Activated CD4-positive, alpha-beta T cell treated with anti-CD3 and anti-CD28 coated beads for 4 hours (primary cell): ENCODE data around the gene QRICH1.

Experiments
- DNase-seq, 2 donors: peaks; one replicate each; pipeline ENCODE4 v3.0.0-alpha.2; 2020

The QRICH1 gene

GRCh38 chr3:49112262-49112661 lies 18.4 kb upstream of the QRICH1 start:
- no peak for DNase-seq

DNA sequence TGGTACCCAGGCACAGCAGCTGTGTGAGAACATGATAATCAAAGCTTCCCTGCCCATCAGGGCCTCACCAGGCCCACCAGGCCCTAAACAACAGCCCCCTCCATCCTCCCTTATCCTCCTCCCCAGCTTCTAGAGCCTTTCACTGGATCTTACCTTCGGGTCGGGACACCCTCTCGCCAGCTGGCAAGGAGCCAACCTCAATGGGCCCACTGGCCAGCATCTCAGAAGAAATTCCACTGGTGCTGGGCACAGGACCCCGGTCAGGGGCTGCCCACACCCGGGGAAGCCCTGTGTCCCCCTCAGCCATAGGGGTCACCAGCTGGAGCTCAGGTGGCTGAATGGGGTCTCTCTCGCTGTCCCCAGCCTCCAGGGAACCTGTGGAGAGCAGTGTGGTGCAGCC lies 17.5 kb upstream of the QRICH1 start:
- no peak for DNase-seq

- DNase-seq: no peak
Observed at GRCh38 chr3:49110780-49111179, 16.9 kb upstream of the QRICH1 start.

DNA sequence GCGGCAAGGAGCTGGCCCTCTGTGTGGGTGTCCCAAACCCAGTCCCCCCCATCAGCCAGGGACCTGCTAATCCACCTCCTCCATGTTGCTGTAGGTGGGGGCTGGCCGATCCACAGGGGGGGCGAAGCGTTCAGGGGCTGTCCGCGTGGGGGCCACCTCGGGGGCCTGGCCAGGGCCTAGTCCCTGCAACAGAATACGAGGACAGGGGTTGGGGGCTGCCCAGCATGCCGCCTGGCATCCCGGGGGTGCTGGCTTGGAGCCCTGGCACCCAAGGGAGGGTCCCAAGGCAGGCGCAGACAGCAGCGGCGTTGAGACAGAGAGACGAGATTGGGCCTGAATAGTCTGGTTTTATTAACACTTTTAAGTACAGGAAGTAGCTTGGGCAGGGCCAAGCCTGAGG lies 14.5 kb upstream of the QRICH1 start:
- no peak for DNase-seq

- peak; percentile 83 for DNase-seq
Observed at GRCh38 chr3:49104427-49105291, 10.8 kb upstream of the QRICH1 start, which contains the start of gene QARS1. TSS of gene QARS1 (minus strand) at chr3:49104757. CDS start at chr3:49104733, 24 bp downstream.

GRCh38 chr3:49104052-49104426 lies 10.2 kb upstream of the QRICH1 start:
- no peak for DNase-seq

- DNase-seq: no peak
Observed at GRCh38 chr3:49100046-49100615, 6.3 kb upstream of the QRICH1 start.

DNA sequence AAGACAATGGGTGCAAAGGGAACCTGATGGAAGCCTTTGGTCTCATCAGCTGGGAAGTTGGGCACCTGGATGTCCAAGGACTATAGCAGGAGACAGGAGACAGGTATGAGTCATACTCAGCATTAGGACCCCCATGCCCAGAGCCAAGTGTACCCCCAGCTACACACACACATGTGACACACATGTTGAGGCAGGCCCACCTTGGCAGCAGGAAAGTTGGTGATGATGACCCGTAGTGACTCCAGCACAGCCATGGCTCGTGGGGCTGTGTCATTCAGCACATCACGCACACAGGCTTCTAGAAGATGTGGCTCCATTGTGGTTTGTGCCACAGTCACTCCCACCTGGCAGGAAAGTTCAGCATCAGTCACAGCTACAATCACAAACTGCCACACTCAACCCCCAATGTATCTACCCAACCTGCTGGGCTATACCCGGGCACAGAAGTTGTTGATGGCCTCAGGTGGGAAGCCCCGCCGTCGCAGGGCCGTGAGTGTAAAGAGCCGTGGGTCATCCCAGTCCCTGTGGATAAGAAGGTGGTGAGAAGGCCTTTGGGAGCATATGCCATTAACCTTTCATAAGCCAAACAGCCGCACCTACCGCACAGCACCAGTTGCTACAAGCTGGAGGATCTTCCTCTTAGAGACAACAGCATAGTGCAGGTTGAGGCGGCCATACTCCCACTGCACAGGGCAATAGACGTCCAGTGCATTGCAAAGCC lies 5.2 kb upstream of the QRICH1 start:
- DNase-seq: no peak

GRCh38 chr3:49098429-49098828 lies 4.6 kb upstream of the QRICH1 start:
- no peak for DNase-seq

DNA sequence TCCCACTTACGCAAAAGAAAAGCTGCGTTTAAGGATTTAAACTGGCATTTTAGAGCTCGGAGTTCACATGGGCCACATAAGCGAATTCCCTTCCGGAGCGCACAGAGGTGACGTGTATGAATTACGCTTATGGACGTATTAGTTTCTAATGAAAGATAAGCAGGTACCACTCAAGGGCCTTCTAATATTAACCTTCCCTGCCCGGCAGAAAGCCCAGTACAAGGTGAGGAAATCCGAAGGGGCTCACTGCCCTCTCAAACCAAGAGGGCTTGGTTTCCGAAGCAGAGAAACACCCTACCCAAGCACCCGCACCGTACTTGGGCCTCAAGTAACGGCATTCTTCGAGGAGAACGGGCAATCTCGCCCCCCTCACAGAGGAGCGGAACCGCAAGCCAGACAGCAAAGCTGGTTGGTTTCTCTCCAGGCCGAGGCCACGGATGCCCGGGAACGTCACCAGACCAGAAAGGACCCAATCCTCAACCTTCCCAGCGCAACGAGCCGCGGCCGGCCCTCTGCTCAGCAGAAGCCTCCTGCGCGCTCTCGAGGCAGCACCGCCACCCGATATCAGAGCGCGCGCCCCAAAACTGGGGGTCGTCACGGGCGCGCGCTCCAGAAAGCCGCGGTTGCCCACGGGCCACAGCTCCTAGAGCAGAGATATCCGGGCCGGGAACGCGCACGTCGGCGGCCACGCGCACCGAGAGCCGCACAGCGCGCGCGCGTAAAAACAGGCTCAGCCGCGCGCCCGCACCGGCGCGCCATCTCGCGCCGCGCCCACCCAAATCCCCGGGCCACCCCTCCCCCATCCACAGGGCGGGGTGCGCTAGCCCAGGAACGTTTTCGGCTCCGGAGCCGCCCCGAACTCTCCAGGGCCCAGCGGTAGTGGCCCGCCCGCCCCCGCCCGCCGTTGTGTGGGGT lies 676 bp downstream of the QRICH1 start:
- DNase-seq: peak; percentile 75

DNA sequence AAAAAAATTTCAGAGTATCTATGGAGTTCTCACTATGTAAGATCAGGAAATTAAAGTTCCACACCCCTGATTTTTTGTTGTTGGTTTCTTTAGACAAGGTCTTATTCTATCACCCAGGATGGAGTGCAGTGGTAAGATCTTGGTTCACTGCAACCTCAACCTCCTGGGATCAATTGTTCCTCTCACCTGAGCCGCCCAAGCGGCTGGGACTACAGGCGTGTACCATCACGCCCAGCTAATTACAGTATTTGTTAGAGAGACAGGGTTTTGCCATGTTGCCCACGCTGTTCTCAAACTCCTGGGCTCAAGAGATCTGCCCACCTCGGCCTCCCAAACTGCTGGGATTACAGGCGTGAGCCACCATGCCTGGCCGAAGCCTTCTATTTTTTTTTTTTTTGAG lies 12.4 kb downstream of the QRICH1 start:
- no peak for DNase-seq

- no peak for DNase-seq
Observed at GRCh38 chr3:49079270-49079669, 14.6 kb downstream of the QRICH1 start.

- DNase-seq: no peak
Observed at GRCh38 chr3:49076646-49077045, 17.2 kb downstream of the QRICH1 start.

DNA sequence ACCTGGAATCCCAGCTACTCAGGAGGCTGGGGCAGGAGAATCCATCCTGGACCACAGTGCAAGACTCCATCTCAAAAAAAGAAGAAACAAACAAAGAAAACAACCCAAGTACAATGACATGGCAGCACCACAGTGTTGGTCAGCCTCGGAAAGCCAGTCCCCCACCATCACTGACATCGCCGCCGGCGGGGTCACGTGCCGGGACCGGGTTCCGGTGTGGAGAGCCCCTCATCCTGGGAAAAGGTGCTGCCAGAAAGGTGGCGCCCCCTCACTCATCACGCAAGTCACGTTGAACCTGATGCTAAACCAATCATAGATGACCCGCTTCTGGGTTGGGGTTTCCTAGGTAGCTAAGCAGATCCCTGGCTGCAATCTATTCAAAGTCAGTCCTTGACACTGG lies 17.8 kb downstream of the QRICH1 start:
- no peak for DNase-seq

DNA sequence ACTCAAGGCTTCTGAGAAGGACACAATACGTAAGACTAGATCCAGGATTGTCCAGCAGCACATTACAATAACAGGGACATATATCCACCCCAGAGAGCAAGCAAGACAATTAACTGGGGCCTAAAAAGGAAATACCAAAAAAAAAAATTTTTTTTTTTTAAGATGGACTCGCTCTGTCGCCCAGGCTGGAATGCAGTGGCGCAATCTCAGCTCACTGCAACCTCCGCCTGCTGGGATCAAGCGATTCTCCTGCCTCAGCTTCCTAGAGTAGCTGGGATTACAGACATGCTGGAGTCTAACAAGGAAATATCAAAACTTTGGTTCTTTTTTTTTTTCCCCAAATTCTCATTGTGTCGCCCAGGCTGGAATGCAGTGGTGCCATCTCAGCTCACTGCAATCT lies 35.9 kb downstream of the QRICH1 start:
- DNase-seq: no peak

DNA sequence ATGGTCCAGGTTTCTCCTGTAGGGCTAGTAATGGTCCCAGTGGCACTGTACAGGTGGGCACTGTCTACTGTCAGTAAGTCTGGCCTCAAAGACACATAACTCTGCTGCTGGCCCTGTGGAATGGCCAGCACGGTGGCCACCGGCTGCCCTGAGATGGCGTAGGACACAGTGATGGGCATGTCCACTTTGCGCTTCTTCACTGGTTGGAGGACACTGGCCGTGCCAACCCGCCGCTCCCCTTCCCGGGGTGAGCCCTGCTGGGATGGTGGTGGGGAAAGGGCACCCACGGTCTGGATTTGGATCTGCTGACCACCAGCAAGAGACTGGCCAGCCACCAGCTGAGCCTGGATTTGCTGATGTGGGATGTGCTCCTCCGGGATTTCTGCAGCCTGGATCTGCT lies 36.6 kb downstream of the QRICH1 start:
- DNase-seq: no peak

- DNase-seq: no peak
Observed at GRCh38 chr3:49054344-49054862, 39.5 kb downstream of the QRICH1 start.

DNA sequence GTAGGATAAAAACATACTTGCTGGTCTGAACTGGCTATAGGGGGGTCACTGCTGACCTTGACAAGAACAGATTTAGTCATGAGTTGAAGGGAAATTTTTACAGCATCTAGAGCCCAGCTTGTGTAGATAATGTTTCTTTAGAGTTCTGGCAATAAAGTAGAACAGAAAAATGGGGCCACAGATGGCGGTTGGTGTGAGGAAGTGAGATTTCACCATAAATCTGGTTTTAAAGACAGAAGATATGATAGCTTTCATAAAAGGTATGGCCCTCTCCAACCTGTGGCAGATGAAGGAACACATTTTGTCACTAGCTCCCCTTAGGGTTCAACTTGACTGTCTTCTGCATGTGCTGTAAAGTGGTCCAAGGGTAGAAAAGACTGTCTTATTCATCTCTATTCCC lies 40.3 kb downstream of the QRICH1 start:
- no peak for DNase-seq

GRCh38 chr3:49035281-49035680 lies 58.6 kb downstream of the QRICH1 start:
- no peak for DNase-seq

DNA sequence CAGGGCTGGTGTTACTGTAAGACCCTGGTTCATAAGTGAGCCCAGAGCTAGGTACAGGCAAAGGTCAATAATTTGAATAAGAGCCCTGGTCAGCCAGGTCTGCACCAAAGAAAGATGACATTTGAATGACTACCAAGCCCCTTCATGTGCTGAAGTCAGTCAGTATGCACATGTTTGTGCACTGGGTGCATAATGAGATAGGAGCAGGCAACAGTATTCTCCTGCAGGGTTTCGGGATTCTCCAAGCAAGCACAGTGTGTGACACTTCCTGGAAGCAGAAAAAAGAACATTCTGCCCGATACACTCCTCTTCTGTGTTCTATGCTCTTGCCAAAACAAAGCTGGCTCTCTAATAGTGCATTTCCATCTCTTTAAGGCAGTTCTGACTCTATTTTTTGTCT lies 59.2 kb downstream of the QRICH1 start:
- no peak for DNase-seq

GRCh38 chr3:49032646-49033304 lies 61.1 kb downstream of the QRICH1 start:
- no peak for DNase-seq

DNA sequence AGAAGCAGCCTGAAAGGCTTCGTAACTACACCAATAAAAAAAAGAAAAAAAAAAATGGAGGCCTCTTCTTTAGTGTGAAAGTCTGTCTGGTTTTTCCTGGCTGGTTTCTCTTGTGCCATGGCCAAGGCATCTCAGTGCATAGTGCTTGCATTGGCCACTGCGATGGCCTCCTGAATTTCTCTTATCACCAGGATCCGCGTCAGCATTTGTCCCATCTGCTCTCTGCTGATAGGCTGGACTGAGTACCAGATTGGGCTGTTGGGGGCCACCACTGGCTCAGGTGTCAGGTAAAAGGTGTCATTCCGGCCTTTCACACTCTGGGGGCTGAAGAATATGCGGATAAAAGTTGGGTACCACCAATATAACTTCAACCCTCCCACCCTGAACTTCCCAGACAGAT lies 63.5 kb downstream of the QRICH1 start:
- no peak for DNase-seq
